ENCODE data around the gene CABLES1. TPM values are rescaled to one million over a fixed set of nuclear protein-coding genes. Genes with fewer than 3 reads are reported as not detected.

The CABLES1 gene
- total RNA-seq, 1 experiment from 2014 or later = 1.9 TPM

DNA sequence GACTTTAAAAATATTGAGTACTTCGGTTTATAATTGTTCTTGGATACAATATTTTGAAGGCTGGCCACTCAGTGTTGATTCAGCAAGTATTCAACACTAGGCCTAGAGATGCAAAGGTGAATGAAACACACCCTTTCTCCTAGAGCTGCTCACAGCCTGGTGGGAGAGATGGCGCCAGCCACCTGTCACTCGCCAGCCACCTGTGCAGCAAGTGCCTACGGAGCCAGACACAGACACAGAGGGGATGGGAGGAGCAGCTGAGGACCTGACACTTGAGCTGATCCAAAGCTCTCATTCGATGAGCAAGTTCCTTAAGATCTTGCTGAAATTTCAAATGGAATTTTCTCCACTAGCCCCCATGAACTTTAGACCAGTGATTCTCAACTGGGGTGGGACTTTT is 166.7 kb downstream of the CABLES1 start:
- DNase-seq (ENCODE audit: low read depth) = no peak

DNA sequence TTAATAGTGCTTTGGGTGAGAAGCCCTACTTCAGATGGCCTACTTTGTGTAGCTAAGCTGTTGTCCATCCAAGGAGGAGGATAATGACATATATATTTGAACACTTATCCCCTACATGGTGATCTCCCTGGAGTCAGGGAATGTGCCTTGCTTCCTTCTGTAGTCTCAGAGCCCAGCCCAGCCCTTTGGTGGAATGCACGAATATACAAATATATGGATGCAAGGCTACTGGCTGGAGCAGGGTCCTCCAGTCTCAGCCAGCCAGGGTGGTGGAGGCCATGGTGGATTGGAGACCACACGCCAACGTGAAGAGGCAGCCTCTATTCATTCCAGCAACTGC is 167.2 kb downstream of the CABLES1 start:
- DNase-seq (ENCODE audit: low read depth) = no peak

DNA sequence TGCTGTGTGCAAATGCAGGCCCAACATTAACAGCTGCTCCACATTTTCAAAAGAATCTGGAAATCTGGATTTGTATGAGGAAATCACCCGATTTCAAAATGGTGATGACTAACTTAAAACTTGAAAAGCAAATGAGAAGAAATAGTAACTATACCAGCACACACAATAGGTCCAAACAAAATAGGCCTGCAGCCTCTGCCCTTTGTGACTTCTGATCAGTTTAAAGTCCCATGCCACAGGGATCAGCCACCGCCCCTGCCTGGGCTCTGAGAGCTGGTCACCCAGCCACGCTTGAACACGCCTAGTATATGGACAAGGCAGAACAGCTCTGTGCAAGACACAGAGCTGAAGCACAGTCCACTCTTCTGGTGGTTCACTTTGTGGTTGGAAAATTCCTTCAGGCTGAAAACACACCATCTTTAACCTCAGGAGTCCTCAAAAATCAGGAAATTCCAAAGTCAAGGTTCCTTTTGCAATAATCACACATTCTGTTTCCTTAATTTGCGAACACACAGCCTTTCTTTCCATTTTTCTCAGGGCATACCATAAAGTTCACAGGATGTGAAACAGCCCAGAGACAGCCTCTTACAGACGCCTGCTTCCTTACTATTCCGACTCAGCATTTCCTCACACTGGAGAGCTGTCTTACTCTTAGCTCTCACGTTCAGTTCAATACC is 167.7 kb downstream of the CABLES1 start:
- peak; percentile 87 for DNase-seq (ENCODE audit: low read depth)

DNA sequence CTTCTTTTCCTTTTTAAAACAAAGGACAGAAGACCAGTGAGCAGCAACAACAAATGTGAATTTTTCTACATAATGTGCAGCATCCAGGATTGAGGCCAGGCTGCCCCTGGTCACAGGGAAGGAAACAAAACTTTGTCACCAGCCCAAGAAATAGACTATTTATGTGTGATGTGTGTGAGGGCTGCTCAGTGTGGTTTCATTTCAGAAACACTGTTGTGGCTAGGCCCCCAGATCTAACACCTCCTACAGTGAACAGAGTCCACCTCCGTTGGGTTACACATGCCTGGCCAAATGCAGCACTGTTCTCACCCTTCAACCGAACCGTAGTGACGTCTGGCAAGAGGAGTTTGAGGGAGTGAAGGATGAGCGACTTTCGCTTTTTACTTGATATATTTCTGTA is 171.5 kb downstream of the CABLES1 start:
- no peak for DNase-seq (ENCODE audit: low read depth)

DNA sequence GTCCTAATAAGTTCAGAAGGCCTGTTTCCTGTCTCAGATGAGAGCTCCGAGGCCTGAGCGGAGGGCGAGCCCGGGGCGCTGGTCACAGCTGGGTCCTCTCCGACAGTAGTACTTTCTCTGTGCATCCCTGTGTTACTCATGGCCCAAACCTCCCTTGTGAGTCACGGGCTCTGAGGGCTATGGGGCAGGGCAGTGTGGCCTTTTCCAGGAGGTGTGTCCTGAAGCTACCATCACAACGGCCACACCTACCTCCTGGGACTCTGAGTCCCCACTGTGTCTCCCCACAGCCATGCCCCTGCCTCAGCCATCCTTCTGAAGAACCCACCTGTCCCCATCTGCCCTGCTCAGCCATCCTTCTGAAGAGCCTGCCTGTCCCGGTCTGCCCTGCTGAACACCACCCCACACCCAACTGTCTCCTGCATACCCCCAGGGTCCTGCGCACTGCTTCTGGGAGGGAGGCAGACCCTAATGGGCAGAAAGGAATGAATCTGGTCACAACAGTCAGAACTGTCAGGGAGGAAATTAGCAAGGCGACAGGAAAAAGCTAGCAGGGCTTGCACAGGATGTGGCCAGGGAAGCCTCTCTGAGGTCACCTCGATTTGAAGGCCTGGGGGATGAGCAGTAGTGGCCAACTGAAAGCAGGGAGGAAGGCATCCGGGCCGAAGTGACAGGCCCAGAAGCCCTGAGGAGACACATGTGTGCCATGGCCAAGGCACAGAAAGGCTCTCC is 172.4 kb downstream of the CABLES1 start:
- peak; percentile 94 for DNase-seq (ENCODE audit: low read depth)

Other genes starting within 250 kb of the CABLES1 start
- 39.5 and 66.0 TPM in 2 replicates for gene RBBP8, start 202.2 kb upstream of the CABLES1 start, total RNA-seq (2014; rRNA removed; shearing (Covaris generic))